DMS79 (cell line): ENCODE data around the gene RANBP17.
"Not testable (repeated sequence)": the region's sequence is repeated elsewhere in the genome, so short reads cannot be mapped to it uniquely, and the experiment has no call there.

ENCODE experiments used
- DNase-seq: peaks from one replicate; lab custom pipeline; 2025; lab: John Stamatoyannopoulos, UW

RANBP17 gene

DNA sequence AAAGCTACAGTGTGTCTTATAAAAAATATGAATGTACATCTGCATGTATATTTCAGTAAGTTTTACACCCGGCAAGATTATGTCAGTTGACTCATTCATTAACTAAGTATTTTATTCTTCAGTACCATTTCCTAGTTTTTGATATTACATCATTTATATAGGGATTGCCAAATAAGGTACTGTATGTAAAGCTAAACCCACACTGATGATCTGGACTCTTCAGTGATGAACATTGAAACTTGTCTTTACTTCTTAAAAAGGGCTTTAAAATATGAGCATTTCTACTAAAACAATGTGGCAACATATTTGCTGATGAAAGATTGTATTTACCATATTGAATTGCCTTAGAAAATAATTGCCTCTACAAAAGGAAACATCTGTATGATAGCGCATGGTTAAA is 295.5 kb downstream of the RANBP17 start:
- DNase-seq, result no peak

DNA sequence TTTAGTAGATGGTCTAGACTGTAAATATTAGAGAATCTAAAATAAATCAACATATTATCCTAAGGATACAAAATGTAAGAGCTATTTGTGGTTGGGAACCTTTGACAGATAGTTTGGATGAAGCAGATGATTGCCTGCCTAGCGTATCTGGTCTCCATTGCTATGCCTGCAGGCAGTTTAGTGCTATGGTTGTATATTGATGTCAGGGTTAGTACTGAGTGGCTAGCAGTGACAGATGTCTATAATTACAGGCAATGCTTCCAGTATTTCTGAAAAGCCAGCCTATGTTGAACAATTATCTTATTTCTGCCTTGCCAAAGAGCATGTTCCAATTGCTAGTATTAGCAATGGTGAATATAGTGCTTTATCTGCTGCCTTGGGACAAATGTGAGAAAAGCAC is 296.0 kb downstream of the RANBP17 start:
- no peak for DNase-seq

DNA sequence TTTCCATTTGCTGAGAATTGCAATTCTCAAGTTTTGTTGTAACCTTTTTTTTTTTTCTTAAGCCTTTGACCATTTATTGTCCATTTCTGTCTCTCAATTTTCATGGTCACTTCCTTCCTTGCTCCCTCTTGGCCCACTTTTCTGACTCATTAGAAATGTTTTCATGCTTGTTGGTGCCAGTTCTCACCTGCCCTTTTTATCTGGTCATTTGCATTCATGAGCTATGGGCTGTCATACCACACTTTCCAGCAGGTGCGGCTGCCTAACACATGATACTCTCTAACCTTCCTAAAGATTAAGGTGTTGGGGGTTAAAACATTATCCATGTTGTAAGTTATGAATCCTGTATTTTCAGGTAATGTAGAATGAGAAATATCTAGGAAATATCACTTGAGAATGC is 296.8 kb downstream of the RANBP17 start:
- no peak for DNase-seq

DNA sequence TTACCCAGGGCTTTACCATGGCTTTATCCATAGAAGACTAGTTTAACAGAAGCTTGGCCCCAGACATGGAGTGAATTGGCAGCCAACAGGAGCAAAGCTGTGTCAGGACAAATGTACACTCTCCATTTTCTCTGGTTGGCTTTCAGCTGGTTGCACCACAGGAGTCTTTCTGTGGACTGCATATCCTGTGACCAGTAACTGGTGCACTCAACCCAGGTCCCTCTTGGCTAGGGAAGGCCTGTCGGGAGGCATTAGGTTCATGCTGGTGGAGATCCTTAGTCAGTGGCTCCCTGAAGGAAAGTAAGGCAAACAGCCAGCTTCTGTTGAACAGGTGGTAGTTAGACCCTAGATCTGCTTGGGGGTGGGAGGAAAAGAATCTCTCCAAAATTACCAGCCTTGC is 300.3 kb downstream of the RANBP17 start:
- DNase-seq, result no peak

DNA sequence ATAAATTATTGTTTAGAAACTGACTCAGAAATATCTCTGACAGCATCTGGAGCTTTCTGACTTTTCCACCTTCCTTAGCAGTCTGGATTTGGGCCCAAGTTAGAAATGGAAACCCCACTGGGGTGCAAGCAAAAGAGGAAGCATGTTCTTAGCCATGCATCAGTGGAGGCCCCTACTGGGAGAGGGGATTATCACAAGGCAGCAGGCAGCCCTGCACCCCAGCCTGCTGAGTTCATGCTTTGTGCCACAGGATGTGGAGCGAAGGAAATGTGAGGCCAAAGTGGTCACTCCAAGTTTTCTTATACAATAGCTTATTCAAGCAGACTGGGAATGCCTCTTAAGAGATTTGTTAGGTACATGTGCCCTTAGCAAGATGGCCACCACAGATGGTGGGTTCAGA is 300.8 kb downstream of the RANBP17 start:
- no peak for DNase-seq

DNA sequence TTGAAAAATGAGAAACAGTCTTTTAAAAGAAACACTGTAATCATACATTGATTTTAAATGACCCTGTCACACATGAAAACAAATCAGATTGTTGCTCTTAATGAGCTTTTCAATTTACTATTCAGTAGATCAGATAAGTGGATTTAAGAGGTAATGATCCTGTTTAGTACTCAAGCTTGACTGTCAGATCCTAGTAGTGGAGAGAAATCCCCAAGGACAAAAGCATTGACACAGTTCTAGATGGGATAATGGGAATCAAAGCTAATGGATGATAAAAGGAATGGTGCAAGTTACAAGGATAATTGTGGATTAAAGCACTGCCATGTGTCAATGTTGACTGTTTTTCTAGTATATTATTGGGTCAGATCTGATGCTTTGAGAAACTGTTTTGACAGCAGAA is 304.9 kb downstream of the RANBP17 start:
- no peak for DNase-seq

DNA sequence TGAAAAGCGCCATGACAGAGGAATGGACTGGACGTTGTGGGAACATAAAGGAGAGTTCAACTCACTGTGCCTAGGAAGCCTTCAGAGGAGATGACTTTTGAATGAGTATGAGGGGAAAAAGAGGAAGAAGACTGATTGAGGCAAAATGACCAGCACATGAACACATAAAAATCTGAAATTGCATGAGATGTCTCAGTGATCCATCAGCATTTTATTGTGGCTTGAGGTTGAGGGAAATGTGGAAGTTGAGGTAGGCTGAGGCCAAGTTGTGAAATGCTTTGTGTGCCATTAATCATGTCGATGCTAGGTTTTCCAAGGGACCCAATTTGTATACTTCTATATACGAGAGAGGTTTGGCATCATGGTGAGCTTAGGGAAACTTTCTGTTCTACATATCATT is 306.4 kb downstream of the RANBP17 start:
- DNase-seq, result no peak

DNA sequence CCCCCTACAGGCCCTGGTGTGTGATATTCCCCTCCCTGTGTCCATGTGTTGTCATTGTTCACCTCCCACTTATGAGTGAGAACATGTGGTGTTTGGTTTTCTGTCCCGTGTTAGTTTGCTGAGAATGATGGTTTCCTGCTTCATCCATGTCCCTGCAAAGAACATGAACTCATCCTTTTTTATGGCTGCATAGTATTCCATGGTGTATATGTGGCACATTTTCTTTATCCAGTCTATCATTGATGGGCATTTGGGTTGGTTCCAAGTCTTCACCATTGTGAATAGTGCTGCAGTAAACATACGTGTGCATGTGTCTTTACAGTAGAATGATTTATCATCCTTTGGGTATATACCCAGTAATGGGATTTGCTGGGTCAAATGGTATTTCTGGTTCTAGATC is 313.1 kb downstream of the RANBP17 start:
- DNase-seq, result not testable (repeated sequence)

DNA sequence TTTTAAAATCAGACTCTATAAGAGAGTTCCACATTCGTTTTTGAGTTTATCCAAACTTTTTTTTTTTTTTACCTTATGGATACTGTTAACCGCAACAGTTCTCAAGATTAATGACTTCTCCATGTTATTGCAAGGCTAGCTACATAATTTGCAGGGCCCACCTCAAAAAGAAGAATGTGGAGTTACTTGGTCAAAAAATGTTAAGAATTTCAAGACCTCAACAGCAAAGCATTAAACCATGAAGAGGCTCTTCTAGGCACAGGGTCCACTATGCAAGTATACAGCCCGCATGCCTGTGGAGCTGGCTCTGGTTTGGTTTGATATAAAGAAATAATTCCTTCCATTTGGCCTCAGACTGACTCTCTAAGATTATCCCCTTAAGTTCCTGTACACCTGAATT is 313.9 kb downstream of the RANBP17 start:
- DNase-seq, result no peak

DNA sequence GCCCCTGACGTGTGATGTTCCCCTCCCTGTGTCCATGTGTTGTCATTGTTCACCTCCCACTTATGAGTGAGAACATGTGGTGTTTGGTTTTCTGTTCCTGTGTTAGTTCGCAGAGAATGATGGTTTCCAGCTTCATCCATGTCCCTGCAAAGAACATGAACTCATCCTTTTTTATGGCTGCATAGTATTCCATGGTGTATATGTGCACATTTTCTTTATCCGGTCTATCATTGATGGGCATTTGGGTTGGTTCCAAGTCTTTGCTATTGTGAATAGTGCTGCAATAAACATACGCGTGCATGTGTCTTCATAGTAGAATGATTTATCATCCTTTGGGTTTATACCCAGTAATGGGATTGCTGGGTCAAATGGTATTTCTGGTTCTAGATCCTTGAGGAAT is 316.4 kb downstream of the RANBP17 start:
- DNase-seq, result not testable (repeated sequence)

DNA sequence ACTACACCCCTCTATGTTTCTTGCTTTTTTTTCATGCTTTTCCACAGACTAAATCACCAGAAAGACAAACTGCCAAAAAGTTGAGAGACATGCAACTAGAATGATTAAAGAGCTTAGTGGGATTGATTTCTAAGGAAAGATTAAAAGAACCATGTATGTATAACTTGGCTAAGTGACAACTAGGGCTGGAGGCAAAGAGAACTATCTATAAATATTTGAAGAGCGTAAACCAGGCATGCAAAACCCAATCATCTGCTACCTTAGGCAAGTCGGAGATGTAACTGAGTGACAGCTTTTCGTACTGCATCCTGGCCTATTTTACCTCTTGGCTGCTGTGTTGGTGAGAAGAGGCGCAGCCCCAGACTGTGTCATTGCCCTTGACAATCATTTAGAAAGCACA is 326.2 kb downstream of the RANBP17 start:
- no peak for DNase-seq

DNA sequence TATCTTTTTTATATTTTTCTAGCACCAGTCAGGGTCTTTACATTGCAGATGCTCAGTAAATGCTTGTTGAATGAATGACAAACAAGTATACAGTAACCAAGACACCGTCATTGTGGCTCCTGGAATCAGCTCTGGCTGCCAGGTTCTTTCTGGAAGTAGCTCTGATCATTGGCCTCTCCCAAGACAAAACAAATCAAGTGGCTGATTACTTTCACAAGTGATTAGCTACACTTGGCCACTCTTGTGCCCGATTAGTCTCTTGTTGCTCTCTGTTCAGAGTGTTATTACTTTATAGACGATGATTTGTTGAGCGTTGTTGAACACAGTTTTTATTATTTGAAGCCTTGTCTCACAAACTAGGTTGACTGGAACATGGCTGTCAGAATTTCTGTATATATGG is 327.6 kb downstream of the RANBP17 start:
- no peak for DNase-seq

DNA sequence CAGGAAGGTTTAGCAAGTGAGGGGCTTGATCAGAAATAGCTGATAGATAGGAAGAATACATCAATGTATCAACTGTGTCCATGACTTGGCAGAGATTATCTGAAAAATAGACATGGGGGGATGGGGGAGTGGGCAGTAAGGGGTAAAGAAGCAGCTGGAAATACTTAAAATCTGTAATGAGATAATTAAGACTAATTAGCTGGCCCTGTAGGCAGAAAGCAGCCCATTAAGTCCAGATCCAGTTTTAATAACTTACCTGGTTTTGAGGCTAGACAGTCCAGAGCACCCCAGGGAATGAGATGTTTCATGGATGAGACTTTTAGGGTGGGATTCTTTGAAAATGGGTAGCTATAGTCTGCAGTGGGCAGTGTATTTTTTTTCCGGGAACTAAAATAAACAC is 330.3 kb downstream of the RANBP17 start:
- DNase-seq, result no peak

DNA sequence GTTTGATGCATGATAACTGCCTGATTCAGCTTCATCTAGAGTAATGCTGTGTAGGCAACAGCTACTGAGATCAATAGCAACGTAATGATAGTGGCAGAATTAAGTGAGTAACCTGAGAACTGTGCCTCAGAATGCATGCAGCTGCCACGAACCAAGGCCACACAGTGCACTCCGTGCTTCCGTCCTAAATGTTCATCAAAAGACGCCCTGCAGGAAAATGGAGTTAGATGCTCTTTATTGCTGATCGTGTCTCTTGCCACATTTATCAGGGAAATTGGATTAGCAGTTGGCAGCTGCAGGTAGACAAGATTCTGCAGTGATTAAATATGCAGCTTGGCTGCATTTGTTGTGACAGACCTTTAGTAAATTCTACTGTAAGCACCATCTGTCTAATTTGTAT is 339.5 kb downstream of the RANBP17 start:
- no peak for DNase-seq

DNA sequence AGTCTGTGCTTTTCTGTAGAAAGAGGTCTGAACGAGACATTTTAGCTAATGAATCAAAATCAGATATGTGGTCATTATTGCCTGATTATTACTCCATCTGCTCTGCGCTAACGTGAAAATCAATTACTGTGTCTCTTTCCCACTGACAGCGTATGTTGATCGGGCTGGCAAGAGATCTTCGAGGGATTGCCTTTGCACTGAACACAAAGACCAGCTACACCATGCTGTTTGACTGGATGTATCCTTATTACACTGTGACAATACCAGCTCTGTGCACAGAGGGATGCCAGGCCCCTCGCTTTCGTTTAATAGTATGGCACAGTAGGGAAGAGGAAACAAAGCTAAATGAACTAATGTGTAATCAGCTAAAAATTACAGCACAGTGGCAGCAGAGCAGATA is 343.6 kb downstream of the RANBP17 start:
- no peak for DNase-seq

DNA sequence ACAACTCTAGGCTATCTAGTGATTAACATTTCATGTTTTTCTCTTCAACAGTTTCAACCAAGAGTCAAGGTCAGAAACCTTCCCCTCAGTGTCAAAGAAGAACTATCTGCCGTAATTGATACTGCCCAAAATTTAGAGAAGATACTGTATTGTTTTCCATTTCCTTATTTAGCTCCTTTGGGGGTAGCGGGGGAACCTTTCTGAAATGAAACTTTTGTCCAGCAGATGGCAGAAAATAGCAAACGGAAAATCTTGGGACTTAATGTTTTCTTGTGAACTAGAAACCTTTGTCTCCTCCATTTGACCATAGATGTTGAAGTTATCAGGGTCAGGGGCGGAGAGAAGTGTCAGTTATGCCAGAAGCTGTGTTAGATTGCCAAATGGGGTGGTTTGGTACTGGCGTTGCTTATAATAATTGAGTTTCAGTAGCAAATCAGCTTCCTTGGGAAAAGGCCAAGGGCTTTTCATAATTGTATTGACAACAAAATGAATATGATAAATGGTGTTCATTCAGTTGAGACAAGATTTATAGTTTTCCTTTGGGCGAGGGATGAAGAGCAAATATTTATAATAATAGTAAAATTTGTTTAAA is 345.5 kb downstream of the RANBP17 start:
- no peak for DNase-seq

DNA sequence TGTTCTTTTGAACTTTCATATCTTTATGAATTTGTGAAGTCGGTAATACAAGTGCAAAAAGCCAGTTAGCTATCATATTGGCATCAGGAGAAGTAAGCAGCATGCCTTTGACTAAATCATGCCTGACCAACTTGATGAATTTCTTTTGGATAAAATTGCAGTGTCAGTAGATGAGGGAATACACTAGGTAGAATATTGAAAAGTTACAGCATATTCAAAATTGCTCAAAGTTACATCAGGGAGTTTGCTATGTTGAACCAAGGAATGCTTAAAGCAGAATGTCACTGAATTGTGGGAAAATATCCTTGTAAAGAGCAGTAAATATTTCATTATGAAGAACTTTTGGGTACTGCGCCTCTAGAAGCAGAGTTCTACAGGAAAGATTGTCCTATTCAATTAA is 360.1 kb downstream of the RANBP17 start:
- DNase-seq, result no peak

DNA sequence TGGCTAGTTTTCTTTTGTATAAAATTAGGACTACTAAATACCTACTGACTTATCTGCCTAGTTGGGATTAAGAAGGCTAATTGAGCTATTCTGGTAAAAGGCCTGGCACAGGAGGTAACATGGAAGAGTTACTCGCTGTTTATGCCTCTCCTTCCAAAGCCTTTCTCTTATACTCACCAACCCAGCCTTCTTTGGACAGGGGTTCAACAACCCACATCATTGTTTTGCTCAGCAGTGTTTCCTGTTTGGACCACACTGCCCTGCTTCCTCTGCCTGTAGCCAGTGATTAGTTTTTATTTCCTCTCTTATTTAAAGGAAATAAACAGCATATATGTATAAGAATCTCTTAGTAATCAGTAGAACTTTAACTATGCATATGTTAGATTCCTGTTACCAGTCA is 362.1 kb downstream of the RANBP17 start:
- DNase-seq, result no peak

DNA sequence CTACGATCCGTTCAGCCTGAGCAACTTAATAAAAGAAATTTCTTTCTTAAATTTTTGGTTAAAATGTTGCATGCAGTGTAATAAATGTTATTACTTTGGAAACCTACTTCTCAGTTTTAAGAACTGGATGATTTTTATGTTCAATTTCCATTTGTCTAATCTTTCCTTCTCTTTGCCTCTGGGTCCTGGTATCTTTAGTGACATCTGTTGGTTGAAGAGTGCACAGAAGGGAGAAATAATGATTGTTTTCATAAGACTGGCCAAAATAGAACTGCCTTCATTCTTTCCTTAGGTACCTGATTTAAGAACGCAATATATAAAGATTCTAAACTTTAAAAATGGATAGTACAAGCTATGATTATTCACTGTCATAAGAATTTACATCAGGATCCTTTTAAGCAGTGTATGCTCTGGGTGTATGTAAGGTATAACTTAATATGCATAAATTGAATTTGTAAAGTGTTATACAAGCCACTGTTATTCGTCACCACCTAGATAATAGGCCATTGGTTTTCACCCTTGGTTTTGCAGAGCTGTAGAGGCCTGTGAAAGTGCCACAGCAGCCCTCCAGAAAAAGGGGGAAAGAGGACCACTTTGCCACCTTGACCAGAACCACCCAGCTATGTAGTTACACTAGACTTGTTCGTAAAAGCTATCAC is 364.4 kb downstream of the RANBP17 start:
- no peak for DNase-seq

DNA sequence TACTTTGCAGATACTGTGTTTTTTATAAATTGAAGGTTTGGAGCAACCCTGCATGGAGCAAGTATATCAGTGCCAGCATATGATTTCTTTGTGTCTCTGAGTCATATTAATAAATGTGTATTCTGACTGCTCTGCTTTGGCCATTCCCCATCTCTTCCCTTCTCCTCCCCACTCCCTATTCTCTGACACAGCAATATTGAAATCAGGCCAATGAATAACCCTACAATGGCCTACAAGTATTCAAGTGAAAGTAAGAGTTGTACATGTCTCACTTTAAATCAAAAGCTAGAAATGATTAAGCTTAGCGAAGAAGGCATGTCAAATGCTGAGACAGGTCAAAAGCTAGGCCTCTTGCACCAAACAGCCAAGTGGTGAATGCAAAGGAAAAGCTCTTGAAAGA is 365.0 kb downstream of the RANBP17 start:
- DNase-seq, result no peak

DNA sequence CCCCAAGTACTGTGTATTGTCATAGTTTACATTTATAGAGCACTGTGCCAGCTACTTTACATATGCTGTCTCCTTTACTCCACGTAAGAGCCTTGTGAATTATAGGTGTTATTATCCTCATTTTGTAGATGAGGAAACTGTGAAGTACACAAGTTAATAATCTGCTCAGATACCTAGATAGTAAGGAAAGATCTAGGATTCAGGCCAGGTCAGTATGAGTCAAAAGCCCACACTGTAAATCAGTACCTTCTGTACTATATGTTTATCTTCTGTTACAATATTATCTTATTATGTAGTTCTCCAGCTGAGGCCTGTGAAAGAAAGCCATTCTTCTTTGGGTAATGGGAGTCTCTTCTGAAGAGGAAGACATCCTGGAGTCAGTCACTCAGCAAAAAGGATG is 374.8 kb downstream of the RANBP17 start:
- no peak for DNase-seq

DNA sequence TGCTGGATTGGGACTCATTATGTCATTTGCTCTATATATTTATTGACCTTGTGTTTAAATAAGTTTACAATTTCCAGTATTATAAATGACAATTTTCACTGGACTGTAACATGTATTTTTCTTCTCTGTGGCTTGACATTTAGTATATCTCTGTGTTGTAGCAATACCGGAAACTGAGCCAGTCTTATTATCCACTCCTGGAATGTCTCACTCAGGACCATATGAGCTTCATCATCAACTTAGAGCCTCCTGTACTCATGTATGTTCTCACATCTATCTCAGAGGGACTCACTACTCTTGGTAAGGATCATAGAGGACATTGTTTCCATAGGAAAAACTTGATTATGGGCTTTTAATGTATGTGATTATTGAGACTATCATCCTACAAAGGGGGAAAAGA is 380.7 kb downstream of the RANBP17 start:
- no peak for DNase-seq

DNA sequence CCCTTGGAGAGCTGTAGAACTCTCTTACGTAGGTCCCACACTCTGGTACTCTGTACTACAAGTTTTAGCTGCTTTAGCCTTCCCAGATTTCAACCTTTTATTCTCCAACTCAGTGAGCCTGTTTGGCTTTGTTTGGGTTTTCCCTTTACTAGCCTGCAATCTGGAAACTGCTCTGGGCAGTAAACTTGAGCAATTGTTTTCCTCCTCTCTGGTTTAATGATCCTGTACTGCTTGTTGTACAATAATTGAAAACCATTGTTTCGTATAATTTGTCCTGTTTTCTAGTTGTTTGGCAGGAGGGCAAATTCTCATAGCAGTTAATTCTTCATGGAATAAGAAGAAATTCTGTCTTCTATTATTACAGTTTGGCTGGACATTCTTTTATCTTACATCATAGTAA is 384.4 kb downstream of the RANBP17 start:
- no peak for DNase-seq

DNA sequence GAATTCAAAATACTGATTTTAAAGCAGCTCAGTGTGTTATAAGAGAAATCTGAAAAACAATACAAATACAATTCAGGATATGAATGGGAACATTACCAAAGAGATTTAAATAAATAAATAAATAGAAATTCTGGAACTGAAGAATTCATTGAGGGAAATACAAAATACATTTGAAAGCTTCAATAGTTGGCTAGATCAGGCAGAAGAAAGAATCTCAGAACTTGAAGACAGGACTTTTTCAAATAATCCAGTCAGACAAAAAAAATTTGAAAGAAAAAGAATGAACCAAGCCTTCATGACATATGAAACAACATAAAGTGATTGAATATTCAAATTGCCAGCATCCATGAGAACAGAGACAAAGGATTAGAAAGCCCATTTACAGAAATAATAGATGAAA is 387.6 kb downstream of the RANBP17 start:
- no peak for DNase-seq
